Calu3 (cell line): ENCODE results near the gene MEOX2. TPM values are rescaled to one million over a fixed set of nuclear protein-coding genes. Genes with fewer than 3 reads are reported as not detected.

Experiments
- BruUV-seq: library from RNA; stranded (reverse); fragments of 400-500 nt; replicated peaks from 2 replicates; lab custom pipeline; 2021; lab: Mats Ljungman, UMichigan
- CTCF ChIA-PET: fragments of 300-600 bp; sonication (Branson Sonifier 250); formaldehyde crosslinking; loops from one replicate; lab custom pipeline; 2022; ENCODE audit warnings: antibody characterized with exemption; lab: Charles Lee
- DNase-seq: peaks from one replicate; pipeline ENCODE4 v3.0.0; 2022
- H3K27ac Mint-ChIP-seq: one replicate; pipeline ENCODE4 v1.8.0; 2022; ENCODE audit warnings: mixed read lengths; ENCODE audit not compliant: unreplicated experiment
- H3K27me3 Mint-ChIP-seq: one replicate; pipeline ENCODE4 v1.8.0; 2022; ENCODE audit warnings: mixed read lengths; ENCODE audit not compliant: unreplicated experiment
- H3K36me3 Mint-ChIP-seq: one replicate; pipeline ENCODE4 v1.8.0; 2022; ENCODE audit warnings: mild to moderate bottlenecking, moderate library complexity, mixed read lengths; ENCODE audit not compliant: insufficient read depth, unreplicated experiment
- H3K4me1 Mint-ChIP-seq: one replicate; pipeline ENCODE4 v1.8.0; 2022; ENCODE audit warnings: mild to moderate bottlenecking, low read depth, mixed read lengths; ENCODE audit not compliant: unreplicated experiment
- H3K4me3 Mint-ChIP-seq: one replicate; pipeline ENCODE4 v1.8.0; 2022; ENCODE audit warnings: mild to moderate bottlenecking, low read depth, moderate library complexity, mixed read lengths; ENCODE audit not compliant: unreplicated experiment
- H3K9me3 Mint-ChIP-seq: one replicate; pipeline ENCODE4 v1.8.0; 2022; ENCODE audit warnings: low read depth, mixed read lengths; ENCODE audit not compliant: unreplicated experiment
- CTCF ChIP-seq: fragments of 200-600 bp; IDR thresholded peaks from one replicate; pipeline ENCODE4 v1.8.0; 2022; ENCODE audit warnings: antibody characterized with exemption; ENCODE audit not compliant: unreplicated experiment
- intact Hi-C: fragments of 100-400 bp; cut with micrococcal nuclease; formaldehyde crosslinking; loops from one replicate; pipeline ENCODE4 v1.10.0; 2022; ENCODE audit not compliant: unreplicated experiment
- total RNA-seq: library from RNA; stranded (reverse); gene quantifications from 2 replicates; pipeline ENCODE4 v1.2.3, GENCODE V29; 2022

Gene MEOX2
- total RNA-seq, 1 experiment from 2014 or later: 12.6 TPM

GRCh38 chr7:15674586-15674985 is 11.9 kb downstream of the MEOX2 start:
- Mint-ChIP-seq H3K9me3 (no peaks in the 10 kb centered on the region), H3K4me1 (peaks cover 29% of the 10 kb centered on the region), H3K4me3 (no peak overlapping the region), H3K36me3 (peaks cover 12% of the 10 kb centered on the region), H3K27ac (no peak overlapping the region), H3K27me3 (no peaks in the 10 kb centered on the region)
- intact Hi-C loops: no loop called here
- CTCF ChIA-PET: interaction anchor here (0.9 to 1.4 kb wide), 2 partner anchors 11 to 13 kb away, joined by 4 to 6 read pairs; no protein-coding TSS in a partner anchor
- DNase-seq: no peak
- no peak for TF ChIP-seq CTCF
- no TSS peak for BruUV-seq

GRCh38 chr7:15669443-15670090 is 16.9 kb downstream of the MEOX2 start:
- Mint-ChIP-seq H3K9me3 (no peaks in the 10 kb centered on the region), H3K4me3 (peak overlapping the region; percentile 31), H3K27ac (peak overlapping the region; percentile 37), H3K27me3 (no peaks in the 10 kb centered on the region), H3K4me1 (peaks cover 57% of the 10 kb centered on the region), H3K36me3 (peaks cover 15% of the 10 kb centered on the region)
- intact Hi-C loops: loop anchor here (1.0 to 2.0 kb wide), 2 partner anchors 9 to 13 kb away; no protein-coding TSS in a partner anchor
- no peak for TF ChIP-seq CTCF
- BruUV-seq: no TSS peak
- no peak for DNase-seq
- CTCF ChIA-PET: no interaction called here

GRCh38 chr7:15667991-15668390 is 18.5 kb downstream of the MEOX2 start:
- no peaks in the 10 kb centered on the region for H3K9me3 Mint-ChIP-seq
- DNase-seq: peak; percentile 43
- no TSS peak for BruUV-seq
- peaks cover 15% of the 10 kb centered on the region for H3K36me3 Mint-ChIP-seq
- CTCF ChIA-PET: interaction anchor here (1.2 kb wide), 1 partner anchor 16 kb away, joined by 7 read pairs; no protein-coding TSS in a partner anchor
- H3K27ac Mint-ChIP-seq: peak overlapping the region; percentile 37
- H3K4me1 Mint-ChIP-seq: peaks cover 57% of the 10 kb centered on the region
- no peak for TF ChIP-seq CTCF
- intact Hi-C loops: loop anchor here (2.0 kb wide), 1 partner anchor 15 kb away; no protein-coding TSS in a partner anchor
- H3K4me3 Mint-ChIP-seq: peak overlapping the region; percentile 31
- no peaks in the 10 kb centered on the region for H3K27me3 Mint-ChIP-seq

- BruUV-seq: no TSS peak
- no peaks in the 10 kb centered on the region for H3K27me3 Mint-ChIP-seq
Observed at GRCh38 chr7:15662451-15662850, 24.0 kb downstream of the MEOX2 start.

More at GRCh38 chr7:15662451-15662850, 24.0 kb downstream of the MEOX2 start:
- H3K36me3 Mint-ChIP-seq: no peaks in the 10 kb centered on the region
- no peak for TF ChIP-seq CTCF
- H3K4me3 Mint-ChIP-seq: no peak overlapping the region
- H3K4me1 Mint-ChIP-seq: peaks cover 19% of the 10 kb centered on the region
- intact Hi-C loops: no loop called here
- H3K9me3 Mint-ChIP-seq: no peaks in the 10 kb centered on the region
- CTCF ChIA-PET: no interaction called here
- H3K27ac Mint-ChIP-seq: no peak overlapping the region
- no peak for DNase-seq
